ENCODE data around the gene HOXA11.

HOXA11 gene

GRCh38 chr7:27174874-27175625, 10.0 kb downstream of the HOXA11 start:
- Histone ChIP-seq H3K9me3 (ENCODE audit: control extremely low read depth in 1 of 5, control insufficient read depth in 4 of 5, insufficient read depth in 2 of 5, low read depth in 1 of 5, low read length in 4 of 5) (no peaks in the 10 kb centered on the region), H3K4me1 (ENCODE audit: control extremely low read depth in 1 of 4, control insufficient read depth in 4 of 4, insufficient read depth in 4 of 4, low read length in 3 of 4) (peaks cover 4 to 43% (median 28%) of the 10 kb centered on the region in 4 experiments), H3K27me3 (replicated peaks in 2 of 5; ENCODE audit: control insufficient read depth in 4 of 5, insufficient read depth in 5 of 5, low read length in 4 of 5) (peaks cover 0 to 20% (median 0%) of the 10 kb centered on the region in 5 experiments), H3K27ac (ENCODE audit: insufficient read depth in 1 of 2, low read depth in 1 of 2, low read length in 2 of 2, poor library complexity in 1 of 2, severe bottlenecking in 2 of 2) (no peak overlapping the region), H3K36me3 (ENCODE audit: control insufficient read depth in 4 of 4, insufficient read depth in 4 of 4, low read length in 3 of 4) (peaks cover 0 to 19% (median 4%) of the 10 kb centered on the region in 4 experiments), H3K4me3 (ENCODE audit: control insufficient read depth in 1 of 7, extremely low read depth in 1 of 7, insufficient read depth in 4 of 7, low read depth in 2 of 7, low read length in 6 of 7) (peak overlapping the region in 4 of 7 experiments; percentile 78 to 100 (median 94))
- no peak for DNase-seq
- ChIA-PET CTCF (interaction anchor here (0.7 to 11.1 kb wide), 11 partner anchors 8 to 1310 kb away, joined by 3 to 84 read pairs (median 4); partner anchors contain the start of gene HOXA11), POLR2A (no interaction called here)
- WGBS (ENCODE audit: insufficient coverage), result 92% methylated on average over 8 of the region's 12 CpGs

GRCh38 chr7:27173956-27174873, 10.8 kb downstream of the HOXA11 start, which contains the start of gene HOXA10:
Gene HOXA10, minus strand, starts transcription at chr7:27174320. Its CDS starts 14 bp downstream, at chr7:27174306.
- ChIA-PET POLR2A (interaction anchor here (2.7 kb wide), 1 partner anchor 12 kb away, joined by 17 read pairs; no protein-coding TSS in a partner anchor), CTCF (interaction anchor here (0.8 to 11.1 kb wide), 9 partner anchors 9 to 1309 kb away, joined by 3 to 84 read pairs (median 5); no protein-coding TSS in a partner anchor)
- peak in 2 of 3 donors; percentile 68 to 73 for DNase-seq
- Histone ChIP-seq H3K4me3 (ENCODE audit: control insufficient read depth in 1 of 7, extremely low read depth in 1 of 7, insufficient read depth in 4 of 7, low read depth in 2 of 7, low read length in 6 of 7) (peak within 1 kb of the TSS; percentile 78 to 100 (median 85)), H3K27me3 (replicated peaks in 2 of 5; ENCODE audit: control insufficient read depth in 4 of 5, insufficient read depth in 5 of 5, low read length in 4 of 5) (peaks cover 0 to 16% (median 0%) of the 10 kb centered on the region in 5 experiments), H3K27ac (ENCODE audit: insufficient read depth in 1 of 2, low read depth in 1 of 2, low read length in 2 of 2, poor library complexity in 1 of 2, severe bottlenecking in 2 of 2) (peak within 1 kb of the TSS; percentile 92 to 96), H3K4me1 (ENCODE audit: control extremely low read depth in 1 of 4, control insufficient read depth in 4 of 4, insufficient read depth in 4 of 4, low read length in 3 of 4) (peaks cover 4 to 38% (median 23%) of the 10 kb centered on the region in 4 experiments), H3K36me3 (ENCODE audit: control insufficient read depth in 4 of 4, insufficient read depth in 4 of 4, low read length in 3 of 4) (peaks cover 0 to 20% (median 4%) of the 10 kb centered on the region in 4 experiments), H3K9me3 (ENCODE audit: control extremely low read depth in 1 of 5, control insufficient read depth in 4 of 5, insufficient read depth in 2 of 5, low read depth in 1 of 5, low read length in 4 of 5) (no peaks in the 10 kb centered on the region)
- WGBS (ENCODE audit: insufficient coverage), result 3% methylated on average over 75 of the region's 82 CpGs

GRCh38 chr7:27173511-27173955, 11.5 kb downstream of the HOXA11 start:
- DNase-seq, result peak in 2 of 3 donors; percentile 77 to 85
- peak overlapping the region; percentile 92 to 96 for H3K27ac ChIP-seq (ENCODE audit: insufficient read depth in 1 of 2, low read depth in 1 of 2, low read length in 2 of 2, poor library complexity in 1 of 2, severe bottlenecking in 2 of 2)
- ChIA-PET CTCF (interaction anchor here (0.9 to 11.1 kb wide), 10 partner anchors 11 to 805 kb away, joined by 3 to 84 read pairs (median 3); no protein-coding TSS in a partner anchor), POLR2A (interaction anchor here (0.6 to 2.7 kb wide), 3 partner anchors 12 to 506 kb away, joined by 3 to 17 read pairs (median 3); no protein-coding TSS in a partner anchor)
- peaks cover 0 to 11% (median 0%) of the 10 kb centered on the region in 5 experiments for H3K27me3 ChIP-seq (replicated peaks in 2 of 5; ENCODE audit: control insufficient read depth in 4 of 5, insufficient read depth in 5 of 5, low read length in 4 of 5)
- peaks cover 0 to 25% (median 4%) of the 10 kb centered on the region in 4 experiments for H3K36me3 ChIP-seq (ENCODE audit: control insufficient read depth in 4 of 4, insufficient read depth in 4 of 4, low read length in 3 of 4)
- H3K4me3 ChIP-seq (ENCODE audit: control insufficient read depth in 1 of 7, extremely low read depth in 1 of 7, insufficient read depth in 4 of 7, low read depth in 2 of 7, low read length in 6 of 7), result peak overlapping the region; percentile 78 to 100 (median 85)
- H3K9me3 ChIP-seq (ENCODE audit: control extremely low read depth in 1 of 5, control insufficient read depth in 4 of 5, insufficient read depth in 2 of 5, low read depth in 1 of 5, low read length in 4 of 5), result no peaks in the 10 kb centered on the region
- peaks cover 4 to 43% (median 23%) of the 10 kb centered on the region in 4 experiments for H3K4me1 ChIP-seq (ENCODE audit: control extremely low read depth in 1 of 4, control insufficient read depth in 4 of 4, insufficient read depth in 4 of 4, low read length in 3 of 4)
- under 1% methylated on average over 40 of the region's 59 CpGs for WGBS (ENCODE audit: insufficient coverage)

GRCh38 chr7:27172823-27173510, 12.1 kb downstream of the HOXA11 start:
- Histone ChIP-seq H3K27ac (ENCODE audit: insufficient read depth in 1 of 2, low read depth in 1 of 2, low read length in 2 of 2, poor library complexity in 1 of 2, severe bottlenecking in 2 of 2) (peak overlapping the region; percentile 92 to 96), H3K36me3 (ENCODE audit: control insufficient read depth in 4 of 4, insufficient read depth in 4 of 4, low read length in 3 of 4) (peaks cover 0 to 30% (median 4%) of the 10 kb centered on the region in 4 experiments), H3K27me3 (replicated peaks in 2 of 5; ENCODE audit: control insufficient read depth in 4 of 5, insufficient read depth in 5 of 5, low read length in 4 of 5) (peaks cover 0 to 7% (median 0%) of the 10 kb centered on the region in 5 experiments), H3K4me1 (ENCODE audit: control extremely low read depth in 1 of 4, control insufficient read depth in 4 of 4, insufficient read depth in 4 of 4, low read length in 3 of 4) (peaks cover 4 to 48% (median 27%) of the 10 kb centered on the region in 4 experiments), H3K4me3 (ENCODE audit: control insufficient read depth in 1 of 7, extremely low read depth in 1 of 7, insufficient read depth in 4 of 7, low read depth in 2 of 7, low read length in 6 of 7) (peak overlapping the region; percentile 78 to 100 (median 85)), H3K9me3 (ENCODE audit: control extremely low read depth in 1 of 5, control insufficient read depth in 4 of 5, insufficient read depth in 2 of 5, low read depth in 1 of 5, low read length in 4 of 5) (no peaks in the 10 kb centered on the region)
- ChIA-PET POLR2A (interaction anchor here (0.6 to 2.7 kb wide), 3 partner anchors 11 to 505 kb away, joined by 3 to 17 read pairs (median 3); no protein-coding TSS in a partner anchor), CTCF (interaction anchor here (0.8 to 11.1 kb wide), 10 partner anchors 11 to 804 kb away, joined by 3 to 84 read pairs (median 4); partner anchors contain the start of gene HOXA7)
- no peak for DNase-seq
- 0% methylated on average over 55 of the region's 58 CpGs for WGBS (ENCODE audit: insufficient coverage)

- H3K36me3 ChIP-seq (ENCODE audit: control insufficient read depth in 4 of 4, insufficient read depth in 4 of 4, low read length in 3 of 4), result peaks cover 0 to 34% (median 4%) of the 10 kb centered on the region in 4 experiments
- H3K4me3 ChIP-seq (ENCODE audit: control insufficient read depth in 1 of 7, extremely low read depth in 1 of 7, insufficient read depth in 4 of 7, low read depth in 2 of 7, low read length in 6 of 7), result peak overlapping the region; percentile 78 to 100 (median 85)
- WGBS (ENCODE audit: insufficient coverage), result 0% methylated on average over 10 of the region's 10 CpGs
- DNase-seq, result no peak
- CTCF ChIA-PET, result interaction anchor here (0.8 to 11.1 kb wide), 9 partner anchors 10 to 800 kb away, joined by 3 to 84 read pairs (median 4); partner anchors contain the start of gene HOXA7
- H3K27ac ChIP-seq (ENCODE audit: insufficient read depth in 1 of 2, low read depth in 1 of 2, low read length in 2 of 2, poor library complexity in 1 of 2, severe bottlenecking in 2 of 2), result peak overlapping the region; percentile 92 to 96
- no peaks in the 10 kb centered on the region for H3K9me3 ChIP-seq (ENCODE audit: control extremely low read depth in 1 of 5, control insufficient read depth in 4 of 5, insufficient read depth in 2 of 5, low read depth in 1 of 5, low read length in 4 of 5)
- peaks cover 0 to 2% (median 0%) of the 10 kb centered on the region in 5 experiments for H3K27me3 ChIP-seq (replicated peaks in 2 of 5; ENCODE audit: control insufficient read depth in 4 of 5, insufficient read depth in 5 of 5, low read length in 4 of 5)
- H3K4me1 ChIP-seq (ENCODE audit: control extremely low read depth in 1 of 4, control insufficient read depth in 4 of 4, insufficient read depth in 4 of 4, low read length in 3 of 4), result peaks cover 8 to 54% (median 33%) of the 10 kb centered on the region in 4 experiments
- POLR2A ChIA-PET, result interaction anchor here (2.4 to 2.7 kb wide), 2 partner anchors 10 to 15 kb away, joined by 6 to 17 read pairs; no protein-coding TSS in a partner anchor
These were observed 12.7 kb downstream of the HOXA11 start for GRCh38 chr7:27172315-27172774.
